ENCODE measurements around the gene AMER1.
"Not testable (repeated sequence)": the region's sequence is repeated elsewhere in the genome, so short reads cannot be mapped to it uniquely, and the experiment has no call there.

DNA sequence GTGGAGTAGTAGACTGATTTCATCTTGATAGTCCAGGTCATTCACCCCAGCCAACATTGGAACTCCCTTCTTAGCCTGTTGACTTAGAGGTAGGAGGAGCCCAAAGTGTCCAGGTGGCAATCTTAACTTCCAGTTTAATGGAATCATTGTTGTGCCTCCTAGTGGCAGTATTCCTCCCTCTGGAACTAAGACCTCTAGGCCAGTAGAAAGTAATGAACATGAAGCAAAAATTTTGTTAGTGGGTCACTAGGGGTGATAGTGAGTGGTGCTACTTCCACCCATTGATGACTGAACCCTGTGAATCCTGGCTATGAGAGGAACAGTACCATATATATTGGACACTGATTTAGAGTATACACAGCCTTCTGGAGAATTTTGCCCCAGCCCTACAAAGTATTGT, 8.5 kb upstream of the AMER1 start:
- not testable (repeated sequence) for TF ChIP-seq SLC30A9 (CRISPR knock-in tag; IDR thresholded peaks at IDR 0.05); MIER1 (IDR thresholded peaks at IDR 0.05; ENCODE audit: low read depth); SAFB2 (IDR thresholded peaks at IDR 0.05; ENCODE audit: borderline replicate concordance, low read depth, low read length, severe bottlenecking); ZNF780A (CRISPR knock-in tag; IDR thresholded peaks at IDR 0.05); EGR1 (conservative IDR thresholded peaks at IDR 0.05); SP2 (IDR thresholded peaks at IDR 0.05; ENCODE audit: extremely low read depth, low read depth, low read length, poor library complexity, severe bottlenecking)
- TF ChIP-seq, protein P1, sequence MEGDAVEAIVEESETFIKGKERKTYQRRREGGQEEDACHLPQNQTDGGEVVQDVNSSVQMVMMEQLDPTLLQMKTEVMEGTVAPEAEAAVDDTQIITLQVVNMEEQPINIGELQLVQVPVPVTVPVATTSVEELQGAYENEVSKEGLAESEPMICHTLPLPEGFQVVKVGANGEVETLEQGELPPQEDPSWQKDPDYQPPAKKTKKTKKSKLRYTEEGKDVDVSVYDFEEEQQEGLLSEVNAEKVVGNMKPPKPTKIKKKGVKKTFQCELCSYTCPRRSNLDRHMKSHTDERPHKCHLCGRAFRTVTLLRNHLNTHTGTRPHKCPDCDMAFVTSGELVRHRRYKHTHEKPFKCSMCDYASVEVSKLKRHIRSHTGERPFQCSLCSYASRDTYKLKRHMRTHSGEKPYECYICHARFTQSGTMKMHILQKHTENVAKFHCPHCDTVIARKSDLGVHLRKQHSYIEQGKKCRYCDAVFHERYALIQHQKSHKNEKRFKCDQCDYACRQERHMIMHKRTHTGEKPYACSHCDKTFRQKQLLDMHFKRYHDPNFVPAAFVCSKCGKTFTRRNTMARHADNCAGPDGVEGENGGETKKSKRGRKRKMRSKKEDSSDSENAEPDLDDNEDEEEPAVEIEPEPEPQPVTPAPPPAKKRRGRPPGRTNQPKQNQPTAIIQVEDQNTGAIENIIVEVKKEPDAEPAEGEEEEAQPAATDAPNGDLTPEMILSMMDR (IDR thresholded peaks at IDR 0.05 in 2 of 3, conservative IDR thresholded peaks at IDR 0.05 in 1 of 3; ENCODE audit: insufficient read depth in 2 of 3, low read depth in 1 of 3, low read length in 3 of 3), result peak in 2 of 3 experiments; percentile 11 to 17; a peak in 1 of 6 replicates

Data from K562 (cell line).